GM19372 (cell line): ENCODE measurements around the gene TNFAIP1.
"Not testable (repeated sequence)": the region's sequence is repeated elsewhere in the genome, so short reads cannot be mapped to it uniquely, and the experiment has no call there.

Experiments
- ATAC-seq: cut with Tn5 transposase; IDR thresholded peaks from one replicate; pipeline ENCODE4 v1.9.1; 2021; ENCODE audit warnings: mild to moderate bottlenecking, low read depth, moderate library complexity; ENCODE audit not compliant: unreplicated experiment

TNFAIP1 gene

GRCh38 chr17:28335201-28335958 is at the start of gene TNFAIP1, which contains the start of gene IFT20:
TSS of gene TNFAIP1 (plus strand) at chr17:28335761. CDS start at chr17:28339522, 3,761 bp downstream.
TSS of gene IFT20 (minus strand) at chr17:28335472. CDS start at chr17:28331985, 3,487 bp downstream.
- peak; percentile 94 for ATAC-seq

- no peak for ATAC-seq
Observed at GRCh38 chr17:28285965-28286364, 49.6 kb upstream of the TNFAIP1 start.

GRCh38 chr17:28290703-28291102 is 44.9 kb upstream of the TNFAIP1 start:
- no peak for ATAC-seq

- ATAC-seq, result no peak
Observed at GRCh38 chr17:28291780-28292330, 43.7 kb upstream of the TNFAIP1 start.

- ATAC-seq, result not testable (repeated sequence)
Observed at GRCh38 chr17:28292878-28293277, 42.7 kb upstream of the TNFAIP1 start.

GRCh38 chr17:28293994-28294393 is 41.6 kb upstream of the TNFAIP1 start:
- ATAC-seq, result no peak

GRCh38 chr17:28295677-28296578 is 39.6 kb upstream of the TNFAIP1 start:
- no peak for ATAC-seq

GRCh38 chr17:28298449-28298848 is 37.1 kb upstream of the TNFAIP1 start:
- no peak for ATAC-seq

GRCh38 chr17:28306954-28307401 is 28.6 kb upstream of the TNFAIP1 start:
- ATAC-seq, result no peak

- ATAC-seq, result no peak
Observed at GRCh38 chr17:28313841-28314240, 21.7 kb upstream of the TNFAIP1 start.

GRCh38 chr17:28315846-28316705 is 19.5 kb upstream of the TNFAIP1 start:
- no peak for ATAC-seq

GRCh38 chr17:28317099-28317965 is 18.2 kb upstream of the TNFAIP1 start:
- no peak for ATAC-seq

- peak; percentile 5 for ATAC-seq
Observed at GRCh38 chr17:28317966-28318758, 17.4 kb upstream of the TNFAIP1 start.

GRCh38 chr17:28318759-28319597 is 16.6 kb upstream of the TNFAIP1 start, which contains the start of gene TMEM97:
TSS of gene TMEM97 (plus strand) at chr17:28319200. CDS start at chr17:28319240, 40 bp downstream.
- ATAC-seq, result peak; percentile 95

- no peak for ATAC-seq
Observed at GRCh38 chr17:28319598-28319935, 16.0 kb upstream of the TNFAIP1 start.

- ATAC-seq, result no peak
Observed at GRCh38 chr17:28320215-28321061, 15.1 kb upstream of the TNFAIP1 start.
